SW 1271 (cell line): ENCODE results near the gene CBLL1.

Source experiments
- DNase-seq, 2 experiments: peaks; one replicate each; lab custom pipeline; 2025; lab: John Stamatoyannopoulos, UW

Gene CBLL1

DNA sequence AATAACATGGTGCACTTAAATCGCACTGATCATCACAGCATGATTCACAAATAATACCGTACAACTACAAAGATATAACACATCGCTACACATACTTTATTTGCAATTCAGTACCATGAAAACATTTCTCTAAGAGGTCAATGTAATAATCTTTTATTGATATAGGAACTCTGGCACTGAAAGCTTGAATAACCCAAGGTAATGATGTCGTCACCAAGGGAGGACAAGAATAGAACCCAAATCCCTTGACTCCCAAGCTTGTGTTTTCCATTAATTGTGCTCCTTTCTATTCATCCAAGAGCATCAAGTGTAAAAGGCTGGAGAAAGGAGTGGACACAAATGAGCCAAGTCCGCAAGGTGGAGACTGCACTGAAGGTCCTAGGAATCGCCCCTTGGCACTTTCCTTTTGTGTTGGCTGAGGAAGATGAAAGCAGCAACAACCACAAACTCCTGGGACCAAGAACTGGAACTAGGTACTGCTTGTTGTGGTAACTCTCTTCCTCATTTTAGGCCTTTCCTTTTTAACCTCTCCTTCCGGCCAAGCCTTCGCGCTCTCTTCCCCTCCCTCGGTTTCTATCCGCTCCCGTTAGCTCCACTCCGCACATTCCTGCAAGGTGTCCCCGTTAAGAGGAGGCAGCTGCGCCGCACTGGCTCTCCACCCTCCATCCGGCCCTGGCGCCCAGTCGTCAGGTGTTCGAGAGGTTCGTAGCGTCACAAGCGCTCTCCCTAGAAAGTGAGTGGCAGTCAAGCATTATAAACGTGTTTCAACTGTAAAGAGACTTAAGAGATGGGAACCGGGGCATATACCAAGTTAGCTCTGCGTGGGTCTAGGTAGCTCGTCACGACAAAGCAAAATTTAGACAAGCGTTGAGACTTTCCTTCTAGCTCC is 1.0 kb upstream of the CBLL1 start:
- peak in 1 of 2 experiments; percentile 44 for DNase-seq

DNA sequence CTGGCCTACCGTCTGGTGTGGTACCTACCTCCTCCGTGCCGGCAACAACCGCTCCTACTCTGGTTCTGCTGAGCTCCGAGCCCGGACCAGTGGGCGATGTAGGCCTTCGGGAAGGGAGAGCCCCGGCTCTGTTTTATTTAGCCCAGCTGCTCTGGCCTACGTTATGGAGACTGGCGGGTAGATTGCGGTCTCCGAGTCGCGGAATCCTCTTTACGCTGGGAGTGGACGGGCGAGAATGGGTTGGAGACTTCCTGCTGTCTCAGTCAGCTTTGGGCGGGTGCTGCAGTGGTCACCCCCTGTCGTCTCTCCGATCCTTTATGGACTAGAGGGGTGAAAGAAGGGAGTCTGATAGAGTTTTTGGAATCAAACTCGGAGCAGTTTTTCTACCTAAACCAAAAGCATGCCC is 406 bp downstream of the CBLL1 start:
- no peak for DNase-seq

DNA sequence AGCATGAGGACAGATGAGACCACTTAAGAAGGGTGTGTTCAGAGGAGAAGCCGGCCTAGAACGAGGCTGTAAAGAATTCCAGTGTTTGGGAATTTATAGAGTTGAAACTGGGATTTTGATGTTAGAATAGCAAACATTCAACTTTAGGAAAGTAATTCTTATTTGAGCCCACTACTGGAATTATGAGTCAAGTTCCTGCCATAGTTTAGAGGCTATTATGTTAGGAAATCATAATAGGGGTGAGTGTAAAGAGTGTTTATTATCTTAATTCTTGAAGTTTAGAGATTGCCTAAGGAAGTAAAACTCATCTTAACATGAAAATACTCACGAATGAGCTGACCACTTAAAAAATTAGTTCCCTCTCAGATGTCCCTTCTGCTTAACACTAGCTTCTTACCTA is 2.1 kb downstream of the CBLL1 start:
- no peak for DNase-seq

DNA sequence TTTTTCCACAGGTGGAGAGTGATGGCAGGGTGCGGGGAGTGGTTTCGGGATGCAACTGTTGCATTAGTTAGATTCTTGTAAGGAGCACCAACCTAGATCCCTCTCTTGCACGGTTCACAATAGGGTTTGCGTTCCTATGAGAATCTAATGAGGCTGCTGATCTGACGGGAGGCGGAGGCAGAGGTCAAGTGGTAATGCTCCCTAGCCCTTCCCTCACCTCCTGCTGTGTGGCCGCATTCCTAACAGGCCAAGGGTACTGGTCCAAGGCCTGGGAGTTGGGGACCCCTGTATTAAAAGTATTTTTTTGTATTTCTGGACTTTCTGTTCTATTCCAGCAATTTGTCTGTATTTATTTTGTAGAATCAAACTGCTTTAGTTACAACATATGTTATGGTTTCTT is 7.2 kb downstream of the CBLL1 start:
- no peak for DNase-seq

DNA sequence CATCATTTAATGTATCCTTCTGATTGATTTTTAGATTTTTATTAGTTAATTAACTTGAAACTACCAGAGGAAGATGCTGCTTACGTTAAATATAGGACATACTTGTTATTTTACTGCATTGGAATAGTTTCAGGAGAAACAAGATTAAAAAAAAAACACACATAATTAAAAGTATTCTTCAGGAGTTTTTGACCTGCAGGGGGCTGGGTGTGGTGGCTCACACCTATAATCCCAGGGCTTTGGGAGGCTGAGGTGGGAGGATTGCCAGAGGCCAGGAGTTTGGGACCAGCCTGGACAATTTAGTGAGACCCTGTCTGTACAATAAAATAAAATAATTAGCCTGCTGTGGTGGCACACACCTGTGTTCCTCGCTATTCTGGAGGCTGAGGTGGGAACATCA is 10.7 kb downstream of the CBLL1 start:
- DNase-seq, result no peak

DNA sequence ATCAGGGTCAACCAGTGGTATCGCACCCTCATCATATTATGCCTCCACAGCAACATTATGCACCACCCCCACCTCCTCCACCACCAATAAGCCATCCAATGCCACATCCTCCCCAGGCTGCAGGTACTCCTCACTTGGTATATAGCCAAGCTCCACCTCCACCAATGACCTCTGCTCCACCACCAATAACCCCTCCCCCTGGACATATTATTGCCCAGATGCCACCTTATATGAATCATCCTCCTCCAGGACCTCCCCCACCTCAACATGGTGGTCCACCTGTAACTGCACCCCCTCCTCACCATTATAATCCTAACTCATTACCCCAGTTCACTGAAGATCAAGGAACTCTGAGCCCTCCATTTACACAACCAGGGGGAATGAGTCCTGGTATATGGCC is 14.7 kb downstream of the CBLL1 start:
- DNase-seq, result no peak

DNA sequence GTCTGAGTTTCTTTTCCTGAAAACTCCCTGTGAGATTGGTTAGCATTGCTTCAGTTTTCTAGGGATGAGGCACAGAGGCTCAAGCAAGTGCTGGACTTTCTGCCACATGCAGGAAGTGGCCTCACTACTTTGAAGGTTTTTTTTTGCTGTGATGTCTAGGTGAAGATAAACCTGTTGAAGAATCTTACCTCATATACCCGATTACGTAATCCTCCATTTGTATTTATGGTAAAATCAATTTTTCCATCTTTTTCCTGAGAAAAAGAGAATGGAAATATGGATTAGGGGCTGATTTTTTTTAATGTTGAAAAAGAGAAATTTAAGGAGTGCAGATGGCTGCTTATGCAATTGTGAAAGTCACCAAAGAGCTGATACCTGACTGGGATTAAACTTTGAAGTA is 23.4 kb downstream of the CBLL1 start:
- no peak for DNase-seq

DNA sequence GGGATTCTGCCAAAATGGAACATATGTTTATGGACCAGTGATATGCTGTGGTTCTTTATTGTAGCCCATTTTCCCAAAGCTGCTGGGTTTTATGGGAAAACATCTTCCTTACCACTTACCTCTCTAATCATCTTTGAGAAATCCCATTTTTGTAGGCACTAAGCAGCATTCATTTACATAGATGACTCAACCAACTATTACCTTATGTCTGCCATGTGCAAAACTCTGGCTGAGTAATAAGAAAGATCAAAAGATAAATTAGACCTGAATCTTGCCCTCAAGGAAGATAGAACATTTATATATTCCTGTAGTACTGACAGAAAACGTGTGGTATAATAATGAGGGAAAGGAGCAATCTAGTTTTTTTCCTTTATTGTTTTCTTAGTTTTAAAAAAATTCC is 24.3 kb downstream of the CBLL1 start:
- no peak for DNase-seq

DNA sequence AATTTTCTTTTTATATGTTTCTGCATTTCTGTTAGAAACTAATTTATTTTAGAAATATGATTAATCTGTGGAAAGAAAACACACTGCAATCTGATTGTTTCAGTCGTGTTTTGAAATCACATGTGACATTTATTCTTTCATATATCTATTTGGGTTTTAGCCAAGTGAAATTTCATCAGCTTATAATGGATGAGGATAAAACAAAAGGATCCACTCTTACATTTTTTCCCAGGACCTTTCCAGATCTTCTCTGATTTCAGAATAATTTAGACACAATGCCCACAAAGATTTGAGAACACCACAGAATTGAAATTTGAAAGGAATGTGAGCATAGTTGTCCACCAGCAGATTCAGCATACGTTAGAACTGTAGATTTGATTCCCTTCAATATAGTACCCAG is 29.1 kb downstream of the CBLL1 start:
- DNase-seq, result no peak

DNA sequence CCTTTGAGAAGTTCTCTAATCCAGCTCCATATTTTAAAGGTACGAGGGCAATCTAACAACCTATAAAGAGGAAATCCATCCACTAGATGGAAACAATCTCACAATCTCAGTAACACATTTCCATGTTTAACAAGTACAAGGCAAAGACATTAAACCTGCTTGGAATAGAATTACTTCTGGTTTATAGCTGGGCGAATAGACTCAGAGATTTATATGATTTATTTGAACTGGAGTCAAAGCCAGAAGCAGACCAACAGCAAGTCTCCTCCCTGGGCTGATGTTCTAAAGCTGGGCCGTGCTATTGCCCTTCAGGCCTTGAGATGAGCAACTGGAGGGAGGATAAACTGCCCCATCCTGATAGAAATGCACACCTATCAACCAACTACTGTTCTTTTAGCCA is 33.8 kb downstream of the CBLL1 start:
- no peak for DNase-seq

DNA sequence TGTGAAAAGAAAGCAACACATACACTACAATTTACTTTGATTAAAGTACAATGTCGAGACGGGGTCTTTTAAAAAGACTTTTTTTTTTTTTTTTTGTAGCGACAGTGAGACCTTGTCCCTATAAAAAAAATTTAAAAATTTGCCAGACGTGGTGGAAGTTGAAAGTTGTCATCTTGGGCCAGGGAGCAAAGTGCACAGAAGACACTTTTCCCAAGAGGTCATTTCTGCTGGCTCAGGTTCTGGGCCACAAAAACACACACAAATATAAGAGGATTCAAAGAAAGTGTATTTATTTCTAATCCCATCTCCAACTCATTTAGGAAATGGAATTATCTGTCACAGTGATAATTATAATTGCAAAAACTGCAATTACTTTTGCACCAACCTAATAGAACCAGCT is 34.3 kb downstream of the CBLL1 start:
- DNase-seq, result no peak

DNA sequence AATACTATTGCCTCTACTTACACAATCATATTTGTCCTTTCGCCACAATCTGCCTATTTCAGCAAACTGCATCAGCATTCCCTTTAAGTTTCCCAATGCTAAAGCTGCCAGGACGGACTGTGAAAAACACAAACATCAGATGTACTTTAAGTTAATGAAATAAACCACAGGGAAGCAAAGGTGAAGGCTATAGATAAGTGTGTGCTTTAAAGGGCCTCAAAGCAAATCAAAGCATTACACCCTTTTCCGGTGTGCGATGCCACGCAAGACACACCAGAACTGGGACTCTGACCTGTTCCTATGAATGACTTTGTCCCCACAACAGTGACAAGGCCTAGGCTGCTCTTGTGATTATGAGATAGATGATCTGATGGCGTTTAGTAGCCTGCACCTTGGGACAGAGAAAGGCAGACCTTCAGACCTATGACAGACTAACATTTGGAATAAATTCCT is 35.7 kb downstream of the CBLL1 start:
- no peak for DNase-seq

DNA sequence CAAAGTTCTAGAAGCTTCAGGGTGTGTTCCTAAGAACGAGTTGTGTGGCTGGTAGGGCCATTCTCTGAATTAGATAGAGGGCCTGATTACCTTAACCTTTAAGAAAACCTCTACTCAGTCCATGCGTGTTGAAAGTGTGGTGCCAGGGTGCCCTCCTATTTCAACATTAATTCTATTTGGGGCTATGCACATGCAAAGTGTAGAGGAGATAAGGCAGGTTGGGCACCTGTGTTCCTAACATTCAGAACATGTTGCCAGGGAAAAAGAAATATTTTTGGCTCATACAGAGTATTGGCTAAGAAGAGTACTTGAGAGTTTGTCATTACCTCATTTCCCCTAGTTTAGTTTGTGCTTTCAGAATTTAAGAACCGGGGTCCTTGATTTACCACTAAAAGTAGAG is 38.4 kb downstream of the CBLL1 start:
- no peak for DNase-seq

DNA sequence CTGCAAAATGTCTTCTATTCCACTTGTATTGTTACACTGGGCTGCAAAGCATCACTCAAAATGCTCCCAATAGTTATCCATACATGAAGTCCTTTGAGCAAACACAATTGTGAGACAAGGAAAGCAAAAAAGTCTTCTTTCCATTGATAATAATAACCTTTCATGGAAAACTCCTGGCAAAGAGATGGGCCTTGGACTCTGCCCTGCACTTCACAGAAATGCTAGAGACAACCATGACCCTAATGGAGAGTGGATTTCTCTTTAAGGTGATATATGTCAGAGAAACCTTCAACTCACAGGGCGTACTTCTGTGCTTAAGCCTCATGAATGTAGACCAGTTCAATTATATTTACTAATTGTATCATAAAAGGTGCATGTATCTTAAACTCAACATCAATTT is 39.7 kb downstream of the CBLL1 start:
- no peak for DNase-seq

DNA sequence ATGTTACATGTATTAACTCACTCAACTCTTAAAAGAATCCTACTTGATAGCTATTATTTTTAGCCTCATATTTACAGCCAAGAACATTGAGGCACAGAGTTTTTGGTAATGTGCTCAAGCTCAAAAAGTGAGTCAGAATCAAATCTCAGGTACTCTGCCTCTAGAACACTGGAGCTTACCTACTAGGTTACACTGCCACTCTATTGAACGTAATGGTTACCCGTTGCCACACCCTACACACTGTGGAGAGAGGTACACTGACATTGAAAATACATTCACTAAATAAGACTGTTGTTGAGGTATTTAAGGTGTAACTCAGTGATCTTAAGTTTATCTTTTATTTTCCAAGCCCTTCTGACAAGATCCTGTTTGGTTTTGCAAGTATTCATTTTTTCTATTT is 41.2 kb downstream of the CBLL1 start:
- DNase-seq, result no peak

DNA sequence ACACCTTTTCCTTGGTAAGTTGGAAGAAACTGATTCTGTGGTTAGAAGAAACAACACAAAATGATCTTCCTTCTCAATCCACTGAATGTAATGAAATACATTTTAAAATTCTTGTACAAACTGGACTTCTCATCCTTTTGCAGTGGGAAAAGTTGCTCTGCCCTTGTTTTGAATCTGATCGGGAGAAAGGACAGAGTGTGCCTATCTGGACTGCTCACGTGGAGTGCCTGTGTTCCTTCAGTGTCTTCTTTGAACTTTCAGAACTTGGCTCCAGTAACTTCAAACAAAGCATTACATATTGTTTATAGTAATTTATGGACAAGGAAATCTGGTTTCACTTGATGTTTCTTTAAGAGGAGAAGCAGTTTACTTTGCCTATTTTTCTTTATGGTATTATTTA is 42.0 kb downstream of the CBLL1 start:
- no peak for DNase-seq

DNA sequence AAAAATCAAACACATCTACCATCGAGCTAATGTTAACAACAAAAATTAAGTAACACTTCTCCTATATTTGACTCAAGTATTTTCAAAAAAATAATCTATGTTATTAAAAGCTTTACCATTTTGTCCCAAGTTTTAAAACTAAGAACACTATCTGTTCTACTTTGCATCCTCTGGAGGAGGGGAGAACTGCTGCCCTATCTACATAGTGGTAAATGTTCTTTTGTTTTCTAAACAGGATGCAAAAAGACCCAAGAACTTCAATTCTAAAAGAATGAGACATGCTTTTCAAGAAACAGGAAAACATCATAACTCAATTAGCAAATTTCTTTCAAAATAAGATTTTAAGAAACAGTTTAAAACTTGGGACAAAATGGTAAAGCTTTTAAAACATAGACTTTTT is 44.3 kb downstream of the CBLL1 start:
- no peak for DNase-seq

DNA sequence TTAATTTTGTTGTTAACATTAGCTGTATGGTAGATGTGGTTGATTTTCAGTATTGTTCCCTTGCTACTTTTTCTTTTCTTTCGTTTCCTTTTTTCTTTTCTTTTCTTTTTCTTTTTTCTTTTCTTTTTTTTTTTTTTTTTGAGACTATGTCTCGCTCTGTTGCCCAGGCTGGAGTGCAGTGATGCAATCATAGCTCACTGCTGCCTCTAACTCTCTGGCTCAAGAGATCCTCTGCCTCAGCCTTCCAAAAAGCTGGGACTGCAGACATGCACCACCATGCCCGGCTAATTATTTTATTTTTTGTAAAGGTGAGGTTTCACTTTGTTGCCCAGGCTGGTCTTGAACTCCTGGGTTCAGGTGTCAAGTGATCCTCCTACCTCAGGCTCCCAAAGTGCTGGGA is 44.7 kb downstream of the CBLL1 start:
- DNase-seq, result no peak

DNA sequence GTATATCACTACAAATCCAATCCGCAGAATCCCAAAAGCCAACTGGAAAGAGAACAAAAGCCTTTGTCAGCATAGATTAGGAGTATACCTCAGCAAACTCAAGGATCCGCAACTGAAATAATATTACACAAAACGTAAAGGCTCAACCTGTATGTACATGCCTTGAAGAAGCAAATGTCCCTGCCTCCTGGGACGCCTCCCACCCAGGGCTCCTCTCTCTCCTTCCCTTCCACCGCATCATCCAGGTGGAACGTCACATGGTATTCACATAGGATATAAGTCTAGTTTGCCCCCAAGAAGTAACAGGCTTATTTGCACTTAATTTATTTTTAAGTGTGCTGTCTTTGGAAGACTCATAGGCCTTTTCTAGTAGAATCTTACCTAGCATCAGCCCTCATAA is 45.7 kb downstream of the CBLL1 start:
- DNase-seq, result no peak

DNA sequence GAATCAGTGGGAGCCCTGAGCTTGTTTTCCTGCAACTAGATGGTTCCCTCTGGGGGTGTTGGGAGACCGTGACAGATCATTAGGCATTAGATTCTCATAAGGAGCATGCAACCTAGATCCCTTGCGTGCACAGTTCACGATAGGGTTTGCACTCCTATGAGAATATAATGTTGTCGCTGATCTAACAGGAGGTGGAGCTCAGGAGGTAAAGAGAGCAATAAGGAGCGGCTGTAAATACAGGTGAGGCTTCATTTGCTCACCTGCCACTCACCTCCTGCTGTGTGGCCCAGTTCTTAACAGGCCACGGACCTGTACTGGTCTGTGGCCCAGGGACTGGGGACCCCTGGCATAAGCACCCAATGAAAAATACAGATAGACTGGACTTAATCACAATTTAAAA is 48.4 kb downstream of the CBLL1 start:
- DNase-seq, result no peak

DNA sequence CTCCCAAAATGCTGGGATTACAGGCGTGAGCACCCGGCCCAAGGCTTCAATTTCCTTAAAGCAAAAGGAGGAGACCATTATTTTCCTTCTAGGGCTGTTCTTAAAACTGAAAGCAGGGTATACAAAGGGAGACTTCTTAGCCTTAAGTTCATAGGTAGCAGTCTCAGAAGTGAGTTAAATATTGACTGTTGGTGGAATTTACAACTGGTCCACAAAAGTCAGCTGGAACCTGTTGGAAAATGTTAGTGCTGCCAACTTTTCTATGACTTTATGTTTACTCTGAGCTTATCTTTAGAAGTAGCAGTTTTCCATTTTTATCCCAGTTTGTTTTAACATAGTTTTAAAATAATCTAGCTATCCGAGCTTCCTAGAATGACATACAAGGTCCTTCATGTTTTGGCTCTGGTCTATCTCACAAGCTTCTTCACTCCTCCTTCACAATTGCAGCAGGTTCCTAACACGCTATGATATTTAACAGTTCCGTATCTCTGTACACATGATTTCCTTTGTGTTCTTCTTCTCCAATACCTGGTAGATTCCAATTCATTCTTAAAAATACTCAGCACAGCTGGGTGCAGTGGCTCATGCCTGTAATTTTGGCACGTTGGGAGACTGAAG is 55.8 kb downstream of the CBLL1 start:
- DNase-seq, result no peak

DNA sequence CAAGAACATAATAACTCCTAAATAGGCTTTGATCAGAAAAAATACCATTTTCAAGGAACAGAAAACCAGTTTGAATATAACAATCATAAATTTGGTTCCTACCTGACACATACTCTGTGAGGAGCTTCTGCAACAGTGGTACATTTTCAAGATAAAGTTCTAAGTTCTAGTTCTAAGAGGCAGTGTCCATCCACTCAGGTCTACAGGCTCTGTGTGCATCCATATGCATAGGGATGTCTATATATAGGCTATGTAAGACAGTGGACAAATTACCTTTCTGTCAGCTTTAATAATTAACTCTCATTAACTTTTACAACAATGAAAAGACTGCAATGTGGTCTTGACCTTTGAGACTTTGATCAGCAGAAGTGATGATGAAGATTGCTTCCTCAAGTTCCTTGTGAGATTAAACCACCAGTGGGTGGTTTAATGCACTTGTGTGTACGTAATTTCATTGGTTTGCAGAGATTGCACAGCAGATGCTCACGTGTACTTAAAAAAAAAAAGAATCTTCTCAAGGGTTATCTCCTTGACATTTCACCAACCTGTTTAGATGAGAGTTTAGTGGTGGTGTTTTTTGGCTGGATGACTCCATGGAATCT is 59.2 kb downstream of the CBLL1 start, which contains the start of gene SLC26A3:
Gene SLC26A3 (minus strand): TSS at position 215 of the 602 bp plus-strand sequence. CDS start 8,714 bp downstream, outside the sequence.
- no peak for DNase-seq

DNA sequence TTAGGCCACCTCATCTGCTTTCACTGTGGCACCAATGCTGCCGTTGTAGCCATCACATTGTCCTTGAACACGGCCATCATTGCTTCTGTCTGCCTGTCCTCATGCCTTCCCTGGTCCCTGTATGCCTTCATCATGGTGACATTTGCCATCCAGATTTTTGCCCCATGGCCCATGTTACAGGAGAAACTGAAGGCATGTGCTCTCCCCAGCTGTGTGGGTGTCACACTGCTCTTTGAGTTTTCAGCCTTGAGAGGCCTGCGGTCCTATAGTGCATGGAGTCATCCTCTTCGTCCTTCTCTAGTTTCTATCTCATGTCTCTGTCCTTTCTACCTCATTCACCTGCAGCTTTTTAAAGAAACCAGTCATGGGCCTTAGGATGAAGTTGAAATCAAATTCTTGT is 65.2 kb downstream of the CBLL1 start:
- no peak for DNase-seq
